CD4-positive, alpha-beta T cell treated with Interleukin-17A for 1 hour (primary cell): ENCODE data around the gene SLC16A13.
"Not testable (repeated sequence)": the region's sequence is repeated elsewhere in the genome, so short reads cannot be mapped to it uniquely, and the experiment has no call there.

Experiments used
- DNase-seq: peaks from one replicate; pipeline ENCODE4 v3.0.0-alpha.2; 2020

SLC16A13 gene

DNA sequence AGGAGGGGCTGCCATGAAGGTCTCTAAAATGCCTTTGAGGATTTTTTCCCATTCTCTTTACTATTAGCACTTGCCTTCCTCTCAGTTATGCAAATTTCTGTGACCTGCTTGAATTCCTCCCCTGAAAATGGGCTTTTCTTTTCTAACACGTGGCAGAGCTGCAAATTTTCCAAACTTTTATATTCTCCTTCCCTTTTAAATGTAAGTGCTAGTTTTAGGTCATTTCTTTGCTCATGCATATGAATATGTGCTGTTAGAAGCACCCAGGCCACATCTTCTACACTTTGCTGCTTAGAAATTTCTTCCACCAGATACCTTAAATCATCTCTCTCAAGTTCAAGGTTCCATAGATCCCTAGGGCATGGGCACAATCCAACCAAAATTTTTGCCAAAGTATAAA is 32.5 kb downstream of the SLC16A13 start:
- DNase-seq, result no peak

DNA sequence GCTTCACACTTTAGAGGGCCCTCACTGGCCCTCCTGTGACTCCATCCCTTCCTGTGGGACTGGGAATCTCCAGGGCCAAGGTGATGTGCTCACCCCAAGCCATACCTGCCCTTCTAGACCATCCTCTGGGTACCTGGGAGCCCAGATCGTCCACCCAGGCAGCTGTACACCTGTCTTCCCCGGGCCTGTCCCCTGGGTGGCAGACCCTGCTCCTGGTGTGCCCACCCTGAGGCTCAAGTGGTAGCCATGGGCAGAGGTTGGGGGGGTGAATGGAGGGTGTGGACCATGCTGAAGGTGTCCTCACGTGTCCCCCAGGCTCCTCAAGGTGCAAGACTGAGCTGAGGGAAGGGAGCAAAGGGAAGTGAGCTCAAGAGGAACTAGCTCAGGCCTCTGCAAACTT is 34.9 kb downstream of the SLC16A13 start:
- no peak for DNase-seq

DNA sequence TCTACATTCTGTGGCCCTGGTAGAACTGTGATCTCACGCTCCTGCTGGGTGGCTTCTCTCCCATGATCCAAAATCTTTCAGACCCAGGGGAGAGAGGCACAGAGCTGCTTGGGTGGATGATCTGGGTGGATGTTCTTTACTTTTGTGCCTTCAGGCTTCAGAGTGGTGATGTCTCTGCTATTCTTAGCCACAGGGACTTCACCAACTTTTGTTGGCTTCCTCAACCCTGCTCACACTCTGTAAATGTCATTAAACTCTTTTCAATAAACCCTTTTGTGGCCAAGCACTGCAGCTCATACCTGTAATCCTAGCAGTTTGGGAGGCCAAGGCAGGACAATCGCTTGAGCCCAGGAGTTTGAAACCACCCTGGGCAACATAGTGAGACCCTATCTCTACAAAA is 36.6 kb downstream of the SLC16A13 start:
- DNase-seq, result no peak

DNA sequence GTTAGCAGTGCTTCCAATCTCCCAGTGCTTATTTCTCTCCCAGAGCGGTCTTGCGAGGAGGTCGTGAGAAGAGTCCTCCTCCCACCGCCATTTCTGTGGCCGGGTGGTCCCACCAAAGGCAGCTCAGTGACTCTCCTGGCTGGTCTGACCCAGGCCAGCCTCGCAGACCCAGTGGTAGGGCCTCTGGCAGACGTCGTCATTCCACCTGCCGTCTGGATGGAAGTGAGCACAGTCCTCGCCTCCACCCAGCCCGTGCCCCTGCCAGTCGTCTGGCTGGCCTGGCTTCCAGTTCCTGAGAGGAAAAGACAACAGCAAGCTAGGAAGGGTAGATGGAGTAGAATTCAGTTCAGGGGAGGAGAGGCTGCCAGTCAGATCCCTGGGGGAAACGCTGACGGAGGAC is 39.1 kb downstream of the SLC16A13 start:
- no peak for DNase-seq

DNA sequence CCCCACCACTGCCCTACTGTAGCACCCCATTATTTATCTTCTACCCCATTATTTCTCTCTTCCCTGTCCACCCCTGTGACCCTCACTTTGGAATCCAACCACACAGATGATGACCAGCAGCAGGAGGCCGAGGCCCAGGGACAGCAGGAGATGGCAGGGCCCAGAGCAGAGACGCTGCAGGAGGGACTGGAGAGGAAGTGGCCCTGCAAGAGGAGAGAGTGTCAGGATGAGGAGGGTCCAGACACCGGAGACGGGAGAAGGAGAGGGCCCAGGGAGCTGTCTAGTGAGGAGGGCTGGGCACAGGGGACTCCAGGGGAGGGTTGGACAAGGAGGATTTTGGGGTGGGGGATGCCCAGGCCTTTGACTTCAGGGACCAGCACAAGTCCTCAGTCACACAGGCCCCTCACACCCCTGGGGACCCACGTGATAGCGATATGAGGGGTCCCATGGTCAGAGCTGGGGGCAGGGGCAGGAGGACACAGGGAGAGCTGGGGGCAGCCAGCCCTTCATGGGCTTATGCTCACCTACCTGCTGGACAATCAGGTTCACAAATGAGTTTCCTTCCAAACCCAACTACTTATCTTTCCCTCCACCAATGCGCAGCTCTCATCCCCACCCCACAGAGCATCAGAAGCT is 42.2 kb downstream of the SLC16A13 start:
- DNase-seq, result no peak

- no peak for DNase-seq
Observed at GRCh38 chr17:7078711-7079110, 42.9 kb downstream of the SLC16A13 start.

DNA sequence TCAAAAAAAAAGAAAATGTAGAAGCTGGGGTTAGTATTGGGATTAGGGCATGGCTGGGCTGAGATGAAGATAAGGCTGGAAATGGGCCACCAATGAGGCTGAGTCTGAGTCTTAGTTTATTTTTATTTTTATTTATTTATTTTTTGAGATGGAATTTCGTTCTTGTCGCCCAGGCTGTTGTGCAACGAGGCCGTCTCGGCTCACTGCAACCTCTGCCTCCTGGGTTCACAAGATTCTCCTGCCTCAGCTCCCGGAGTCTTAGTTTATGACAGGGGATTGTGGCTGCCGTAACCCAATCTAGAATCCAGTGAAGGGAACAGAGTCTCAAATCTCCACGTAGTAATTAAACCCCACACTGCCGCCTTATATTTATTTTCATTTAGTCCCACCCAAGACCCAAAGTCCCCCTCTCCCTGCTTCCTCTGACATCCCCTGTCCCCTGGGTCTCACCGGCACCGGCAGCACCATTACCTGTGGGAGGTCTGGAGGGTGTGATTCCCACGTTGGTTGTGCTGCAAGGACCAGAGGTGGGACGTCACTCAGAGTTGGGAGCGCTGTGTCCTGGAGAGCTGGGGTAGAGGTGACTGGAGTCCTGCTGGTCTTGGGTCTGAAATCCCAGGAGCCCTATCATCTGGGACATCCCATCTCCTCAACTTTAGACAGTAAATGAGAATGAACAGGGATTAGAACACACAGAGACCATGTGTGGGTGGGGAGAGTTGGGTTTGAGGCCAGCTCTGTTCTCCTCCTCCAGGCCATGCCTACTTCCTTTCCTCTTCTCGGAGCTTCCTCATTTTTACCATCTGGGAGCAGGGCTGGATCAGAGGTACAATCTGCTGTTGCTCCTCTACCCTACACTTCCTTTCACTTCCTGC is 44.0 kb downstream of the SLC16A13 start, which contains the start of gene CLEC10A:
Gene CLEC10A, minus strand, starts transcription at position 671 of the 875 bp plus-strand sequence. CDS start 1,439 bp downstream, outside the sequence.
- DNase-seq, result no peak

- DNase-seq, result no peak
Observed at GRCh38 chr17:7080456-7081041, 44.7 kb downstream of the SLC16A13 start.

- DNase-seq, result peak; percentile 58
Observed at GRCh38 chr17:7081341-7082062, 45.7 kb downstream of the SLC16A13 start.

GRCh38 chr17:7083592-7083991 is 47.8 kb downstream of the SLC16A13 start:
- no peak for DNase-seq

DNA sequence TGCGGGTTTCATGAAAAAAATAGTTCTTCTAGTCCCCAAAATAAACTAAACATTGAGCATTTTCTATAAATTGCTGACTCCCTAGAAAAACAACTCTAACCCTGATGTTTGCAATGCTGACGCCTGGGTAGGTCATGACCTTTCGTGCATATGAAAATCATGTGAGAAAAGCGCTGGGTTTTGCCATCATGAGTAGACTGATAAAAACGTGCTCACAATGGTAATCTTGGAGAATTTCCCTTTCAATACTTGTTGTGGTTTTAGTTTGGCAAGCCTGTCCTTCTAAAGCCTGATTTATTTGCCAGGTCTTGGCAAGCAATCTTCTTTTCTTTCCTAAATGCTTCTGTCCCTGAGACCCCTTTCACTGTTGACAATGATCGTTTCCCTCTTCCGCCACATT is 48.3 kb downstream of the SLC16A13 start:
- DNase-seq, result no peak

- DNase-seq, result not testable (repeated sequence)
Observed at GRCh38 chr17:7088442-7088841, 52.6 kb downstream of the SLC16A13 start.

- DNase-seq, result not testable (repeated sequence)
Observed at GRCh38 chr17:7089570-7089969, 53.8 kb downstream of the SLC16A13 start.
